HG03159 (cell line): ENCODE results near the gene CALD1.

Source experiments
- ATAC-seq: cut with Tn5 transposase; IDR thresholded peaks from one replicate; pipeline ENCODE4 v1.9.1; 2021; ENCODE audit warnings: mild to moderate bottlenecking, moderate library complexity; ENCODE audit not compliant: unreplicated experiment

Gene CALD1

DNA sequence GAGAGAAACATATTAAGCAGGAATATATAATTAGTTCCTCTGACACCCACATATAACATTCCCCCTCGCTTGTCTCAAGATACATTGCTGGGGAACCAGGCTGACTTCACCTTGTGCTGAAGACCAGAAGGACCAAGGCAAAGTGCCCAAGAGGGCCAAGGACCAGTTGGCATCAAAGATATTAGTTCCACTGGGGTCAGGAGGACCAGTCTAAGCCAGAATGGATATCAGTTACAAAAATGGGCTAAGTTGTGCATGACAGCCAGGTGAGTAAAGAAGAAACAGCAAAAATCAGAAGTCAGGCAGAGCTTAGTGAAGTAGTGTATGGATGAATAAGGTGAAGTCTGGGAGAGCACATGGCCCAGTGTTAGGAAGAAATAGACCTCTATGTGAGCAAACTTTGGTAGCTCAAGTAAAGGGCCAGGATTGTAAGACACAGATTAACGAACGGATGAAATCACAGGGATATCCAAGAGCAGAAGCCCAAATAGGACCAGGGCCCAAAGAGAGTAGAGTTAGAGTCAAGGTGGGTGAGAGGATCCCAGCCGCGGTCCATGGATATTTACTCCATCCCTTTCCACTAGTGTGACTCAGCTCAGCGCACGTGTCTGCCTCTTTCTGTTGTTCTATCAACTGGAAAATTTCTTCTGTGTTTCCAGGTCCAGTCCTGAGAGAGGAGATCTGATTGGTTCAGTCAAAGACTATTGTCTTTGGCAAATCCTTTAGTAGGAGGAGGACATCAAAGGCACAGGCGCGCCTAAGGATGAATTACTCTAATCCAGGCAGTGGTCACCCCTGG, 5.0 kb downstream of the CALD1 start:
- ATAC-seq, result no peak

DNA sequence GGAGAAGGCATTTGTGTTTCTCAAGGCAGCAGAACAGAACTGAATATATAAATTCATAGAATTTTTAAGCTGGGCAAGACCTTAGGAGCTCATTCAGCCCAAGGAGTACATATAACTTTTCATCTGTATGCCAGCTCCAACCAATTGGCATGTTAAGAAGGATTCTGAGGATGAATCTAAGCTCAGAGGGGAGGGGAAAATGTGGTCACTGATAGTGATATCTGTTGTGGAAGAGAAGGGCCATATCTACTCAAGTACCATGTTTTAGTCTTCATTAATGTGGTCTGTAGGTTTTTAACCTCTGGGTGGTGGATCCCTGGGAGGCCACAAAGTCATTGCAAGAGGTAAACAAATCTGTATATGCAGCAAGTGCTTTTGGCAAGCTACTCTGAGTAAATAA, 6.4 kb downstream of the CALD1 start:
- ATAC-seq, result no peak

DNA sequence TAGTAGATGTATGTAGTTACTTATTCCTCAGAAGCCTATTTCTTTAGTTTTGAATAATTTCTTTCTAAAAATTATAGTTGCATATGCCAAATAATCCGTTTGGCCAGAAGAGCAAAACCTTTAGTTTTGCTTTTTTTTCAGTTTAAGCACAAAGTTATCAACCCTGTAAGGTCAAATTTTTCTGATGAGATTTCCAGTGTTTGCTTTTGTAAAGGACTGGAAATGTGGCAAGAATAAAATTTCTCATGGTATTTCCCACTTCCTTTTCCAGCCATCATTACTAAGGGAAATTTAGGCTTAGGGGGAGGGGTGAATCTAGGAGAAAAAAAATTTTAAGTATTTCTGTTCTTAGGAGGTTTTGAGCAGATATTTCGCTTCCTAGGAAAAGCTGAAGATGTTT, 7.6 kb downstream of the CALD1 start:
- ATAC-seq, result no peak

DNA sequence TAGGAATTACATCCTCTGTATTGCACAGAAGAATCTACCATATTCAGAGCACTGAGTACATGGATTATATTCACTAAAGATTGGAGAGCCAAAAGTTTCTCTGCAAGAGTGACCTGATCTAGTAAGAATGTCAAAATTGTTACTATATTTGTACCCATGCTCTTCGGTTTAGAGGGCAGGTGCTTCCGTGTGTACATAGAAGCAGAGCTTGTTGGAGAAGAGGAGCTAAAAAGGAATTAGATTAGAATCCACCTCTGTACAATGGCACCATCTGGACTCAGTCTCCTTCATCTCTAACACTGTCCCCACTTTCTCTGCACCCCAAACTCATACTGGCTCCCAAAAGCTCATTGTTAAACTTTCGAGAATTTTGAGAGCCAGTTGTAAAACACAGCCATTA, 8.3 kb downstream of the CALD1 start:
- no peak for ATAC-seq

DNA sequence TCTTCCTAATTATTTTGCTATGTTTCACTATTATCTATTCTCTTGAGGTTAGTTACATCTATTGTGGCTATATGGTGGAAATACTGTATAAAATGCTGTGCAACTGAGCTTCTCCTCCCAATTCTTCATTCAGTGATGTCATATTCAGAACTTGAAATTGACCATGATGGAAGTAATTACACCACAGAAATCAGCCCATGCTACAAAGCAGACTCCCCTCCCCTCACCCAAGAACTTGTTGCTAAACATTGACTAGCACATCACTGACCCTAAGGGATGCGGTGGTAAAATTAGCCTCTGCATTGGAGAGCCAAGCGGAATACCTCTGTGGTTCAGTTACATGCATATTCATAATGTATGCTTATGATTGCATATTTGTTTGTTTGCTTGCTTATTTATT, 8.8 kb downstream of the CALD1 start:
- ATAC-seq, result no peak

DNA sequence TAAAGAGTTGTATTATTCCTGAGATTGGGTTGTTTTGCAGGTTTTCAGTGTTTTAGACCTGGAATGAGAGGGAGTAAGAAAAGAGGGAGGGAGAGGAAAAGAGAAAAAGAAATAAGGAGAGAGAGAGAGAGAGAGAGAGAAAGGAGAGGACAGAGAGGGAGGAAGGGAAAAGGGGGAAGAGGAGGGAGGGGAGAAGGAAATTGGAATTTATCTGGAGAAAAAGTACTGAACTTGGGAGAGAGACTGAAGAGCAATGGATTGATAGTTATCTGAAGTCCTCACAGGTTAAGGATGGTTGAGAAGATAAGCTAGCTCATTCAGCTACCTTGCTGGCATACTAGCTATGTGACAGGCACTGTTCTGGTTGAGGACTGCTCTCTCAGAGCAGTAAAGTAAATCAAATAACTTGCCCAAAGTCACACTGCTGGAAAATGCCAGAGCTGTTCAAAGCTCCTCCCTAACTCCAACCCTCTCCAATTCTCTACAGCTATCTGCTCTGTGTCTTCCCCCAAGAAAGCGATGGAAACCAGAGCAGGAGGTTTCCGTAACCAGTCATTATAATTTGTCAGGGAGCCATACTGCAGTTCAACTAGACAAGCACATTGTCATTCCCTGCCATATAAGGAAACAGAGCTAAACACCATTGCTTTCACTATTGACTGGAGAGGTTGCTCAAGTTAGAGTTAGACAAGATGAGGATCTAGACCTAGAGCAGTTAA, 10.7 kb downstream of the CALD1 start:
- no peak for ATAC-seq

DNA sequence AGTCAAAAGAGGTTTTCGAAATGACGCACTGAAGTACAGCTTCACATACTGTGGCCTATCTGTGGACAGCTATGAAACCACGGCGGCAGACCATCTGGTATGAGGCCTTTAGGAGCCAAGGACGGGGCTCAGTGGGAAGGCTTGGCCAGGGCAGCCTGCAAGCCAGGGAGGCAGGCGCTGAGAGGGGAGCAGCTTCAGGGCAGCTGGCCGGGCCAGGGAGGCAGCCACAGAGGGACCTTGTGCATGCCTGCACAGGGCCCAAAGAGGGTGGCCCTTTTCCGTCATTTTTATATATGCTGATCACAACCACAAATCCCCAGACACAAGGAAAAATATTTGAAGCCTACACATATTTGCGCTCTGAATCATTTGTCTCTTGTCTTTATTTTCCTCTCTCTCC, 13.5 kb downstream of the CALD1 start:
- no peak for ATAC-seq

DNA sequence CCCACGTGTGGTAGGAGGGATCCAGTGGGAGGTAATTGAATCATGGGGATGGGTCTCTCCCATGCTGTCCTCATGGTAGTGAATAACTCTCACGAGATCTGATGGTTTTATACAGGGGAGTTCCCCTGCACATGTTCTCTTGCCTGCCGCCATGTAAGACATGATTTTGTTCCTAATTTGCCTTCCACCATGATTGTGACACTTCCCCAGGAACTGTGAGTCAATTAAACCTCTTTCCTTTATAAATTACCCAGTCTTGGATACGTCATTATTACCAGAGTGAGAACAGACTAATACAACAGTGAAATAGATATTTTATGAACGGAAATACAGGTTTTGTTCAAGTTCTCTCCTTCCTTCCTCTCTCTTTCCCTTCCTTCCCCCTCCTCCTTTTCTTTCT, 15.8 kb downstream of the CALD1 start:
- no peak for ATAC-seq

DNA sequence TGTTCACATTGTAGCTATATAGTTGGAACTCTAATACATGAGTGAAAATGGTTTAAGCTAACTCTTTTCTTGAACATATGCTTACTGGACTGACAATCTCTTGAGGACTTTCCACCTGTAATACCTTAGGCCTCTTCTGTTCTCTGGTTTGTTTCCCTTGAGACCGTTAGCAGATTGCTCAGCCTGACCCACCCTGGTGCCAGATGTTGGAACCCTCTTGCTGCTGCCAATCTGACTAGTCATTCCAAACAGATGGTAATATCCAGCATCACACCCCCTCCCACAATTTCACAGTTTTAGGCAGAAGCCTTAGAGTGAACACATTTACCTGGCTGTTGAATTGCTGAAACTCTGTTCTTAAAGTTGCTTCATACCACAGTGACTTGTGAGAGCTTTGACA, 18.7 kb downstream of the CALD1 start:
- no peak for ATAC-seq

DNA sequence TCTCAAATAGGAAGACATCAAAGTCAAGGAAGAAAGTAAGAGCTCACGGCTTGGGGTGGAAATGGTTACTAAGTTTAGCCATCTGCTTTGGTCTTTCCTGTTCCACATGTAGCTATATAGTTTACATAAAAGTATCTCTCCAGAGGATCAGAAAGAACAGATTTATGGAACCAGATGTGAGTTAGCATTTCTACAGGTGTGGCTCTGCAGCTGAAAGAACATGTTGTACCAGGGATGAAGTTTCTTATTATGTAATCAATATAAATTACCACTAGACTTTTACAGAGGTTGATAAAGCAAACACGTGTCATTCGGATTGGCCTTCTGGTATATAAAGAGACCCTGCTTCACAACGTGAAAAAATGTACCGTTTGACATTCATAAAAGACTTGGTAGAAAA, 19.9 kb downstream of the CALD1 start:
- no peak for ATAC-seq

DNA sequence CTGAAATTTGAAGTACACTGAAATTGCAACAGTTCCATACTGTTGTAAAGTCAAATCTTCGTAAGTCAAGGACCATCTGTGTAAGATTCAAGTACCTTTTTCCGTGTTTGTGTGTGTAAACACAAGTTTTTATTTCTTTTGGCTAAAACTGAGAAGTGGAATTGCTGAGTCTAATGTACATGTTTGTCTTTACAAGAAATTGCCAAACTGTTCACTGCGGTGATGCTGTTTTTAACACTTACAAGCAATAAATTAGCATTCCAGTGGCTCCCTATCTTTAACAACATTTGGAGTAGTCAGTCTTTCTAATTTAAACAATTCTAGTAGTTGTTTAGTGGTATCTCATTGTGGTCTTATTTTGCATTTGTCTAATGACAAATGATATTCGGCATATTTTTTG, 23.3 kb downstream of the CALD1 start:
- no peak for ATAC-seq

DNA sequence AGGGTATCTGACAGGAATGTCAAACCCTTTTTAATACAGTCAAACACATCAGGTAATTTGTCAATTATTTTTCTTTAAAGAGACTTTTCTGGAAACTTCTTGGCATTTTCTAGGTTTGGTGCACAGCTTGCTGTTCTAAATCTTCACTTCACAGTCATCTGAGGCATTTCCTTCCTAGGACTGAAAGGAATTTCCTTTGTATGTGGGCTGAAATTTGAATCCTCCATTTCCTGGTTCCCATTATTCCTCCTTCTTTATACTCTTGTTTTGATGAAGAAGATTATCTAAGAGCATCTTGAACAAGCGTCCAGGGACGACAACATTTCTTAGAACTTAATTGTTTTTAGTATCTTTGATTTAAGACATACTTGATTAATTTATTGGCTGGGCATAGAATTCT, 24.9 kb downstream of the CALD1 start:
- no peak for ATAC-seq

DNA sequence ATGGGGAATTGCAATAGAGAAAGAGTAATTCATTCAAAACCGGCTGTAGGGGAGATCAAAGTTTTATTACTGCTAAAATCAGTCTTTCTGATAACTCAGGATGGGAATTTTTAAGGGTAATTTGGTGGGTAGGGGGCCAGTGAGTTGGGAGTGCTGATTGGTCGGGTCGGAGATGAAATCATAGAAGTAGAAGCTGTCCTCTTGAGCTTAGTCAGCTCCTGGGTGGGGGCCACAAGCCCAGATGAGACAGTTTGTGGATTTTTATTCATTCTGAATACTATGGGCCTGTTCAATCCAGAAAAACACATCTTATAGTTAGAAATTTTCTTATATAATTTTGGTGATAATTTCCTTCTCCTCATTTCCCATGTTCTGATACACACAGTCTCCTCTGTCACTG, 25.4 kb downstream of the CALD1 start:
- no peak for ATAC-seq

DNA sequence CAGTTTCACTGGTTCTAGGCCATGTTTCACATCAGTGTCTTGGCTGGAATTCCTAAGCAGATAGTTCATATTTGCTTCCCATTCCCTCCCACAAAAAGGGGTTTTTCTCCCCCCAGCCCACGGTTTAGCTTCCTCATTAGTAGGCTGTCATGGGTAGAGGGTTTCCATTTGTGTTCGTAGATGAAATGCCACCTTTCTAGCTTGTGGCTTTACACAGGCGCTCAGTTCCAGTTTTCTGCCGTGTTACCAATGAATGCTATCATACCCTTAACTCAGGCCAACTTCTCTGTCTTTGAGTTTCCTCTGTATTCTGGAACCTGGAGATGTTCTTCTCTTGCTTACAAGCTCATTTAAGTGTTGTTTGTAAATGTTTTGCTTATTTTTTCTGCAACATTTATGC, 26.8 kb downstream of the CALD1 start:
- no peak for ATAC-seq

DNA sequence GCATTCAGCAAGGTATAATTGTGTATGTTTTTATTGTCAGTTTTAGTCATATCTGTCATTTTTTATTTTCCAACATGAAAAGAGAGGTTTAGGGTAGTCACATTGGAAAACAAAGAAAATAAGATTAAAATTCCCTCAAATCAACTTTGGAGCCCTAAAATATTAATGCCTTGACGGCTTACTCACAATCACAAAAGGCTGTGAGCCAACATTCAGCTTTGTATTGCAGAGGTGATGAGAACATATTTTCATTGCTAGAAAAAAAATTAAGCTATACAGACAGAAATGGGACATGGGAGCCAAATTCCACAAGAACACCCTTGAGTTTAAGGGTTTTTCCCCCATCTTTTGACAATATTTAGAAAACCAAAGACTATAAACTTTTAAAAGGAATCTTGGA, 30.2 kb downstream of the CALD1 start:
- ATAC-seq, result no peak

DNA sequence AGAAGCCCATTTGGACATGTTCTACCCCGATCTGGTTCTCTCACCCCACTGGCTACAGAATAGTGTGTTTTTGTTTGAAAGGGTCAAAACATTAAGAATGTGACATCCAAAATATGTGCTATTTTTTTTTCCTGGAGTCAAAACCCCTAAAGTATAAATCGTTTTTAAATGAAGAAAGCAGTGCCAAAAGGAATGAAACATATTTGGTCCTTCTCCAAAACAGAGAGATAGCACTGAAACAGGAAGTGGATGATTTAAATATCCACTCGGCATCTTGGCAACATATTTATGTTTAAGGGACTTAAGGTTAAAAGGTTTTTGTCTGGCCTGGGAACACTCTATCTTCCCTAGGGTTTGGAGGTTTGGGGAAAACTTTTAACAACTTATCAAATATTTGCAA, 32.3 kb downstream of the CALD1 start:
- ATAC-seq, result no peak

DNA sequence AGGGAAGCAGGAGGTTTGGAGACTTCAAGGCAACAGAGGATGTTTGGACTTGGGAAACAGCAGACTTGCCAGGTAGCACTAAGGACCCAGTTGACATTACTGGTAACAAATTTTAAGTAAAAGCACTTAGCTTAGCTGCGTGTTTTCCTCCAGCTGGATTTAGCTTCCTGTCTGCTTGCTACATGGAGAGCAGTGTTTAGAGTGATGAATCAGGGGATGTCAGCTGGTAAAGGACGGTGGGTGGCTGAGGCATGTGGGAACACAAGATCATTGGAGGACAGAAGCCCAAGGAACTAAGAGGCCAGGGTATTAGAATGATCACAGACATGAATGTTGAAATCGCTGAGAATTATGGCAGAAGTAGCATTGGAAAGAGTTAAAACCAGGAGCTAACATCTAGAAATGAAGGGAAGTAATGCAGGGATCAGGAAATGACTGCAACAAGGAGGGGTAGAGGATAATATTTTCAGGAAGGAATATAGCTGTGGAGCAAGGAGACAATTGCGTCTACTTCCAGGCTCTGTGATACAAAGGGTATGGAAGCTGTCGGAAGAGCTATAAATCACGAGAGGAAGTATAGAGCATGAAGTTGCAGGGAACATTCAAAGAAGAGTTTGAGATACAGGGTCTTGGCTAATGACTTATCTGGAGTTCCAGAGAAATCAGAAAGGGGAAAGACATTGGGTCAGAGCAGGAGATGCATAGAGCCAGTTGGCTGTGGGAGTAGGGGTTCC, 34.4 kb downstream of the CALD1 start:
- ATAC-seq, result no peak

DNA sequence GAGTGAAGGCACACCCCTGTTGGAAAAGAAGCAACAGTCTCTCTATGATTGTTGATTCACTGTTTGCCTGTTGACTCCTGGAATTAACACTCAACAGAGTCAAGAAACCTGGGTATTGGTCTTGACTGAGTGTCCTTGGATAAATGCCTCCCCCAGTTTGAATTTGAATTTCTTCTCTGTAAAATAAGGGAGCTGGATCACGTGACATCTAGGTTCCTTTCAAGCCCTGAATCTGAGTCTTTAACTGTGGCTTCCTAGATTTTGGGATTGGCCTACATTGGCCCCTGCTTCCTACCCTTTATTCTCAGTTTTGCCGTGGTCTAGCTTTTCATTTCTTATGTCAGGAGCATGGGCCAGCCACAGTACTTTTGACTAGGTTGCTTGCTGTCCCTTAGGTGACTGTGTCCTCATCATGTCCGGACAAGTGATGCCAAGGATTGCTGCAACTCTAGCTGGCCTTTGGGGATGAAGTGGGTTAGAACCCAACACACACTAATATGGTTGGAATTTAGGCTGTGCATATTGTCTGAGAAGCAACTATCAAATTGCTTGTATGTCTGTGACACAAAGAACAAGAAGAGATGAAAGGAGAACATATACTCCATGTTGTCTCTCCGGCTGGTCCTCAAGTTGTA, 35.4 kb downstream of the CALD1 start:
- ATAC-seq, result no peak

DNA sequence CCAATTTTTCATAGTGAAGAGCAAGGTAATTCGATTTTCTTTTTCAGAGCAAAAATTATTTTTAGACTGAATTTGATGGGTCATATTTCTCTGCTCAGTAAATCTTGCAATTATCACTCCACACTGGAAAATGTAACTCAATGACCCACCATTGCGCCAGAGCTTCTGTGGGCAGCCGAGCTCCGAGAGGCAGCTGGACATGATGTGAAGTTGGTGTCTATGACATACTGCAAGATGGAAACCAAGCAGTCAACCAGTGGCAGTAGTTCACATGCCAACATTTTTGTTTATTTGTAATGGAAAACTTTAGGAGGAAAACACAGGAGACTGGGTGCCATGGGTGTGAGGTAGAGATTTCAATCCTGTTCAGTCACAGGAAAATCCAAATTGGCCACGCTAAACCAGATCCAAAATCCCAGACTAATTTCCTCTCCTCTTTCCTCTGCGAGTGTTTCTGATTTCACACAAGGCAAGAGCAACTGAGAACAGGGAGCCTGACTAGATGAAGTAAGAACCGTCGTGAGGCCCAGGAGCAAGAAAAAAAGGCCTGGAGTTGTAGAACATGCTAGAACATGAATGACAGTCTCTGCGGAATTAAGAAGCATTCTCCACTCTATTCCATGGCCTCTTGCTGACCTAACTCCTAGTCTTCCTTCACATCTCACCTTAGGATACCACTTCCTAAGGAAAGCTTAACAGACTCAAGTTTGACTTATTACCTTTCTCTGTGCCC, 39.3 kb downstream of the CALD1 start:
- ATAC-seq, result no peak

DNA sequence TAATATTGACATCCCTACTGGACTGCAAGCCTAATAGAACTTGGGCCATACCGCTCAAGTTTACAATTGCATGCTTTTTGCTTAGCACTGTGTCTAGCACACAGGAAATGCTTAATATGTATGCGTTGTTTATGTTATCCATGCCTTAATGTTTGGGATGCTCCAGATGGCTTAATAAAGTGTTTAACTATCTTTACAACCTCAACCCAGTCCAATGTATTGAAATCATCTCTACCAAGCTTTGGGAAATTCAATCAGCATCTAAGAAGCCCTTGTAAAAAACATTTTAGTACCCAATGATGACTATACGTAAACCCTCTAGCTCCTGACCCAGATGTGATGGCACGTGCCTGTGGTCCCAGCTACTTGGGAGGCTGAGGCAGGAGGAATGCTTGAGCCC, 40.0 kb downstream of the CALD1 start:
- no peak for ATAC-seq

DNA sequence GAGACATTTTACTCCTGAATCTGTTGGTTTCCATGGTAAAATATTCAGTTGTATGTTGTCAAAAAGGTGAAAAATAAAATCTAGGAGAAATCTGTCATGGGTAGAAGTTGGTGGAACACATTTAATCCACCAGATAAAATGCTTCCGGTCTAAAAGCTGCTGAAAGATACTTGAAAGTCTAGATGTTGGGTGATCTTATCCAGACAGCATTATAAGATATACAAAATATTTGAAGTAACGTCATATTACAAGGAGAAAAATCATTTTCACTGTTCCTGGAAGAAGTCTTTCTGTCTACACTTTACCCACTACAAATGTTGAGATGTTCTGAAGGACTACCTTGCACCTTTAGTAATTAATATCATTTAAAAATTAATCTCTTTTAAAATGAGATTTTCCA, 40.9 kb downstream of the CALD1 start:
- ATAC-seq, result no peak
